HG03575 (cell line): ENCODE data around the gene ZNF33B.
"Not testable (repeated sequence)": the region's sequence is repeated elsewhere in the genome, so short reads cannot be mapped to it uniquely, and the experiment has no call there.

Experiments
- ATAC-seq: cut with Tn5 transposase; IDR thresholded peaks from one replicate; pipeline ENCODE4 v1.9.1; 2021; ENCODE audit not compliant: unreplicated experiment, insufficient number of reproducible peaks, low FRiP score; ENCODE audit errors: extremely low read depth

ZNF33B gene

GRCh38 chr10:42630537-42631134 is 7.7 kb downstream of the ZNF33B start:
- no peak for ATAC-seq

GRCh38 chr10:42623929-42624328 is 14.4 kb downstream of the ZNF33B start:
- ATAC-seq, result no peak

- ATAC-seq, result no peak
These were observed 19.9 kb downstream of the ZNF33B start for GRCh38 chr10:42618424-42618823.

- ATAC-seq, result no peak
These were observed 23.0 kb downstream of the ZNF33B start for GRCh38 chr10:42615419-42615818.

GRCh38 chr10:42609872-42610271 is 28.5 kb downstream of the ZNF33B start:
- ATAC-seq, result no peak

- ATAC-seq, result no peak
These were observed 40.0 kb downstream of the ZNF33B start for GRCh38 chr10:42598249-42598873.

GRCh38 chr10:42596196-42596595 is 42.2 kb downstream of the ZNF33B start:
- ATAC-seq, result no peak

GRCh38 chr10:42594246-42594650 is 44.1 kb downstream of the ZNF33B start:
- ATAC-seq, result no peak

GRCh38 chr10:42593284-42593683 is 45.1 kb downstream of the ZNF33B start:
- ATAC-seq, result no peak

- ATAC-seq, result no peak
These were observed 54.5 kb downstream of the ZNF33B start for GRCh38 chr10:42583828-42584227.

- no peak for ATAC-seq
These were observed 60.4 kb downstream of the ZNF33B start for GRCh38 chr10:42578019-42578418.

- ATAC-seq, result no peak
These were observed 62.0 kb downstream of the ZNF33B start for GRCh38 chr10:42576338-42576737.

- no peak for ATAC-seq
These were observed 64.0 kb downstream of the ZNF33B start for GRCh38 chr10:42574336-42574735.

- ATAC-seq, result no peak
These were observed 81.4 kb downstream of the ZNF33B start for GRCh38 chr10:42556931-42557330.

GRCh38 chr10:42553576-42553975 is 84.8 kb downstream of the ZNF33B start:
- not testable (repeated sequence) for ATAC-seq

- ATAC-seq, result peak; percentile 9
These were observed 85.3 kb downstream of the ZNF33B start for GRCh38 chr10:42553064-42553407.

- ATAC-seq, result peak; percentile 94
These were observed 85.9 kb downstream of the ZNF33B start for GRCh38 chr10:42552188-42553063.

GRCh38 chr10:42551582-42552187 is 86.7 kb downstream of the ZNF33B start:
- ATAC-seq, result no peak

GRCh38 chr10:42549851-42550250 is 88.5 kb downstream of the ZNF33B start:
- ATAC-seq, result no peak

- ATAC-seq, result no peak
These were observed 90.1 kb downstream of the ZNF33B start for GRCh38 chr10:42548254-42548653.
